Measurements from ENCODE around the gene LACC1. TPM values are rescaled to one million over a fixed set of nuclear protein-coding genes. Genes with fewer than 3 reads are reported as not detected.

The LACC1 gene
- total and polyA plus RNA-seq, 10 of the 15 experiments (the other 5 are each of a cell fraction or from before 2014, with no cell fraction given): 0.03 to 3.7 (median 3.0) TPM

DNA sequence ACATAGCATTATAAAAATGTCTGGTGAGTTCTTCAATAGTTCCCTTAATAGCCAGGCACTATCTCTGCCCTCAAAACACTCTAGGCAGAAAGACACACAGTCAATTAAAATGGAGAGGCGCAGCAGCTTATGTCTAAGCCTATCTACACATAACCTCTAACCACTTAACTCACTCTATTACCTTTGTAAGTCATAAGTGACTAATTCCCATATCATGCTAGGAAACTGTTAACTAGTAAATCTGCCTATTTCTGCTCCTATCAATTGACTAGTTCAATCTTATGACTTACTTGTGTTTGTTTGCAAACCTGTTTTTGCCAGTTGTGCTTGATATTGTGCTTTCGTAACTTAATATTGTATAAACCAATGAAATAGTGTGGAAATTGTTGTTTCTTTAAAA is 3.3 kb upstream of the LACC1 start:
- WGBS (ENCODE audit: insufficient coverage, insufficient replicate concordance, low lambda C conversion rate, missing lambda C conversion rate): 100% methylated on average over 2 of the region's 2 CpGs

More for the DNA sequence above, 3.3 kb upstream of the LACC1 start:
- in situ Hi-C loops (cut with MboI) (loop anchor here (10.0 kb wide), 1 partner anchor 902 kb away; no protein-coding TSS in a partner anchor), intact Hi-C loops (cut with micrococcal nuclease; ENCODE audit: unreplicated experiment) (loop anchor here (10.0 kb wide), 1 partner anchor 912 kb away; no protein-coding TSS in a partner anchor)
- no peak for ATAC-seq
- SMC1A ChIA-PET (ENCODE audit: uncharacterized antibody, unreplicated experiment): no interaction called here
- no TSS peak for BruUV-seq (replicated peaks)
- TF ChIP-seq, protein P1, sequence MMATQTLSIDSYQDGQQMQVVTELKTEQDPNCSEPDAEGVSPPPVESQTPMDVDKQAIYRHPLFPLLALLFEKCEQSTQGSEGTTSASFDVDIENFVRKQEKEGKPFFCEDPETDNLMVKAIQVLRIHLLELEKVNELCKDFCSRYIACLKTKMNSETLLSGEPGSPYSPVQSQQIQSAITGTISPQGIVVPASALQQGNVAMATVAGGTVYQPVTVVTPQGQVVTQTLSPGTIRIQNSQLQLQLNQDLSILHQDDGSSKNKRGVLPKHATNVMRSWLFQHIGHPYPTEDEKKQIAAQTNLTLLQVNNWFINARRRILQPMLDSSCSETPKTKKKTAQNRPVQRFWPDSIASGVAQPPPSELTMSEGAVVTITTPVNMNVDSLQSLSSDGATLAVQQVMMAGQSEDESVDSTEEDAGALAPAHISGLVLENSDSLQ (IDR thresholded peaks at IDR 0.05): no peak
- no peak for TF ChIP-seq ZNF24 (IDR thresholded peaks at IDR 0.05)
- TF ChIP-seq HDAC2 (IDR thresholded peaks at IDR 0.05): no peak
- no peak for TF ChIP-seq PAX5 (IDR thresholded peaks at IDR 0.05; ENCODE audit: borderline replicate concordance, low read depth, low read length)
- no peak for TF ChIP-seq ZNF217 (IDR thresholded peaks at IDR 0.05)
- no peak for TF ChIP-seq CREB1 (IDR thresholded peaks at IDR 0.05; ENCODE audit: low read depth)
- TF ChIP-seq, protein P2, sequence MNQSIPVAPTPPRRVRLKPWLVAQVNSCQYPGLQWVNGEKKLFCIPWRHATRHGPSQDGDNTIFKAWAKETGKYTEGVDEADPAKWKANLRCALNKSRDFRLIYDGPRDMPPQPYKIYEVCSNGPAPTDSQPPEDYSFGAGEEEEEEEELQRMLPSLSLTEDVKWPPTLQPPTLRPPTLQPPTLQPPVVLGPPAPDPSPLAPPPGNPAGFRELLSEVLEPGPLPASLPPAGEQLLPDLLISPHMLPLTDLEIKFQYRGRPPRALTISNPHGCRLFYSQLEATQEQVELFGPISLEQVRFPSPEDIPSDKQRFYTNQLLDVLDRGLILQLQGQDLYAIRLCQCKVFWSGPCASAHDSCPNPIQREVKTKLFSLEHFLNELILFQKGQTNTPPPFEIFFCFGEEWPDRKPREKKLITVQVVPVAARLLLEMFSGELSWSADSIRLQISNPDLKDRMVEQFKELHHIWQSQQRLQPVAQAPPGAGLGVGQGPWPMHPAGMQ (IDR thresholded peaks at IDR 0.05; ENCODE audit: borderline replicate concordance): no peak
- TF ChIP-seq LARP7 (IDR thresholded peaks at IDR 0.05): no peak
- TF ChIP-seq HDAC6 (IDR thresholded peaks at IDR 0.05; ENCODE audit: unreplicated experiment): no peak
- no peak for TF ChIP-seq ESRRA (IDR thresholded peaks at IDR 0.05; ENCODE audit: low read length)
- no peak for TF ChIP-seq CEBPB (IDR thresholded peaks at IDR 0.05; ENCODE audit: borderline replicate concordance in 1 of 2, low read depth in 2 of 2, low read length in 2 of 2)
- no peak for TF ChIP-seq SP1 (IDR thresholded peaks at IDR 0.05; ENCODE audit: low read depth, low read length)
- TF ChIP-seq, protein P3, sequence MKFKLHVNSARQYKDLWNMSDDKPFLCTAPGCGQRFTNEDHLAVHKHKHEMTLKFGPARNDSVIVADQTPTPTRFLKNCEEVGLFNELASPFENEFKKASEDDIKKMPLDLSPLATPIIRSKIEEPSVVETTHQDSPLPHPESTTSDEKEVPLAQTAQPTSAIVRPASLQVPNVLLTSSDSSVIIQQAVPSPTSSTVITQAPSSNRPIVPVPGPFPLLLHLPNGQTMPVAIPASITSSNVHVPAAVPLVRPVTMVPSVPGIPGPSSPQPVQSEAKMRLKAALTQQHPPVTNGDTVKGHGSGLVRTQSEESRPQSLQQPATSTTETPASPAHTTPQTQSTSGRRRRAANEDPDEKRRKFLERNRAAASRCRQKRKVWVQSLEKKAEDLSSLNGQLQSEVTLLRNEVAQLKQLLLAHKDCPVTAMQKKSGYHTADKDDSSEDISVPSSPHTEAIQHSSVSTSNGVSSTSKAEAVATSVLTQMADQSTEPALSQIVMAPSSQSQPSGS (IDR thresholded peaks at IDR 0.05; ENCODE audit: low read length): no peak
- TF ChIP-seq BRCA1 (IDR thresholded peaks at IDR 0.05; ENCODE audit: low read depth, low read length): no peak
- no peak for TF ChIP-seq KAT2A (conservative IDR thresholded peaks at IDR 0.05; ENCODE audit: control insufficient read depth, low read depth, low read length)
- TF ChIP-seq SRF (IDR thresholded peaks at IDR 0.05; ENCODE audit: low read depth in 2 of 2, low read length in 2 of 2): no peak
- no peaks in the 10 kb centered on the region; the same call in 2 of the 3 replicates for H3K9me3 ChIP-seq (replicated peaks; ENCODE audit: control insufficient read depth, insufficient read depth, low read length)
- H3K27me3 ChIP-seq (replicated peaks in 1 of 2; ENCODE audit: control insufficient read depth in 2 of 2, insufficient read depth in 2 of 2, low read length in 1 of 2): no peaks in the 10 kb centered on the region
- DNase-seq (ENCODE audit: low read depth, low spot score): no peak
- CTCF ChIA-PET: no interaction called here
- POLR2A ChIA-PET: no interaction called here
- H4K20me1 ChIP-seq (ENCODE audit: control insufficient read depth, insufficient read depth): no peaks in the 10 kb centered on the region
- no peak overlapping the region for H2AFZ ChIP-seq (ENCODE audit: control insufficient read depth, low read depth, low read length)
- no peak overlapping the region for H3K4me2 ChIP-seq (ENCODE audit: control insufficient read depth, insufficient read depth)
- no peak overlapping the region for H3K9ac ChIP-seq (ENCODE audit: control insufficient read depth, insufficient read depth, low read length)
- no peak overlapping the region for H3K27ac ChIP-seq (ENCODE audit: control insufficient read depth, insufficient read depth)
- no peaks in the 10 kb centered on the region for H3K36me3 ChIP-seq (ENCODE audit: control insufficient read depth in 2 of 2, insufficient read depth in 2 of 2, low read length in 1 of 2)
- H3K4me3 ChIP-seq: no peak overlapping the region
- FAIRE-seq: no peak
- RAD21 ChIA-PET (ENCODE audit: unreplicated experiment): no interaction called here
- peaks cover 19% of the 10 kb centered on the region for H3K4me1 ChIP-seq (ENCODE audit: control insufficient read depth, insufficient read depth, low read length)
- no peaks in the 10 kb centered on the region for H3K79me2 ChIP-seq (ENCODE audit: control insufficient read depth, insufficient read depth, low read length)

All from GM12878 (cell line).